Activated naive CD4-positive, alpha-beta T cell treated with anti-CD3 and anti-CD28 coated beads, Interleukin-2, amount 50 U/mL, for 24 hours (primary cell): Measurements from ENCODE around the gene STIL.
A peak's percentile ranks its signal among the peaks of the same experiment; 100 is the strongest.
"Not testable (repeated sequence)": the region's sequence is repeated elsewhere in the genome, so short reads cannot be mapped to it uniquely, and the experiment has no call there.

Experiments used
- H3K27ac Mint-ChIP-seq: one replicate; pipeline ENCODE4 v1.8.0; 2021; ENCODE audit warnings: mild to moderate bottlenecking, mixed read lengths
- H3K27me3 Mint-ChIP-seq: one replicate; pipeline ENCODE4 v1.8.0; 2021; ENCODE audit warnings: mixed read lengths
- H3K36me3 Mint-ChIP-seq: one replicate; pipeline ENCODE4 v1.8.0; 2021; ENCODE audit warnings: mixed read lengths
- H3K4me1 Mint-ChIP-seq: one replicate; pipeline ENCODE4 v1.8.0; 2021; ENCODE audit warnings: mixed read lengths
- H3K4me3 Mint-ChIP-seq: one replicate; pipeline ENCODE4 v1.8.0; 2021; ENCODE audit warnings: mild to moderate bottlenecking, mixed read lengths
- H3K9me3 Mint-ChIP-seq: one replicate; pipeline ENCODE4 v1.8.0; 2021; ENCODE audit warnings: mixed read lengths

STIL gene

DNA sequence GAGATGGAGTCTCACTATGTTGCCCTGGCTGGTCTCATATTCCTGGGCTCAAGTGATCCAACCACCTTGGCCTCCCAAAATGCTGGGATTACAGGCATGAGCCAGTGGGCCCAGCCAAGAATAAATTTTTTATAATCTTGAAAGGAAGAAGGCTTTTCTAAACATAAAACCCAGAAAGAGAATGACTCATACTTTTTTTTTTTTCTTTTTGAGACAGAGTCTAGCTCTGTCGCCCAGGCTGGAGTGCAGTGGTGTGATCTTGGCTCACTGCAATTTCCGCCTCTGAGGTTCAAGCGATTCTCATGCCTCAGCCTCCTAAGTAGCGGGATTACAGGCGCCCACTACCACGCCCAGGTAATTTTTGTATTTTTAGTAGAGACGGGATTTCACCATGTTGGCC is 38.1 kb downstream of the STIL start:
- not testable (repeated sequence) for H3K4me3 Mint-ChIP-seq, H3K9me3 Mint-ChIP-seq, H3K27ac Mint-ChIP-seq, H3K36me3 Mint-ChIP-seq, H3K4me1 Mint-ChIP-seq, H3K27me3 Mint-ChIP-seq

DNA sequence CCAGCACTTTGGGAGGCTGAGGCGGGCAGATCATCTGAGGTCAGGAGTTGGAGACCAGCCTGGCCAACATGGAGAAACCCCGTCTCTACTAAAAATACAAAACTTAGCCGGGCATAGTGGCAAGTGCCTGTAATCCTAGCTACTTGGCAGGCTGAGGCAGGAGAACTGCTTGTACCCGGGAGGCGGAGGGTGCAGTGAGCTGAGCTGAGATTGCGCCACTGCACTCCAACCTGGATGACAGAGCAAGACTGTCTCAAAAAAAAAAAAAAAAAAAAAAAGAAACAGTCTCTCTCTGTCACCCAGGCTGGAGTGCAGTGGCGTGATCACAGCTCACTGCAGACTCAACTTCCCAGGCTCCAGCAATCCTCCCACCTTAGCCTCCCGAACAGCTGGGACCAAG is 48.4 kb downstream of the STIL start:
- not testable (repeated sequence) for H3K4me3 Mint-ChIP-seq, H3K4me1 Mint-ChIP-seq, H3K27ac Mint-ChIP-seq, H3K9me3 Mint-ChIP-seq, H3K27me3 Mint-ChIP-seq, H3K36me3 Mint-ChIP-seq

DNA sequence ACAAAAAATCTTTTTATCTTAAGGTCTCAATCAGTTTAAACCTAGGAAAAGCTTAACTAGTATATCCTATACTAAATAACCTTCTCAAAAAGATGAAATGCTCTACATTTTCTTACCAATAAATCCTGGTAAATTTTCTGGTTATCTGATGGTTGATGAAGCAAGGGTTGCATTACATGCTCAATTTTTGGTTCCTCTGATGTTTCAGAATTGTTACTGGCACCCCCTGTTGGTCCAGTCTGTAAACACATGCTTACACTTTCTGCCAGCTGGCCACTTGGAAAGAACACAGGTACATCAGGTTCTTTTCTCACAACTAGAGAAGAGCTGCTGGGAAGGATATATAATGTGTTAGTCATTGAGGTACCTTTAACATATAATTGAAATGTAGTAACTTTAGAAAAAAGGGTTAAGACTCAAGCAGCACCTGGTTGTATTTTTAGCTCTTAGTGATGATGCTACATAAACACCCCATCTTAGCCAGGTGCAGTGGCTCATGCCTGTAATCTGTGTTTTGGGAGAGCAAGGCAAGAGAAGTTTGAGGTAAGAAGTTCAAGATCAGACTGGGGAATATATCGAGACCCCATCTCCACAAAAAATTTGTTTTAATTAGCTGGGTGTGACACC is 51.0 kb downstream of the STIL start:
- no peak overlapping the region for H3K4me3 Mint-ChIP-seq
- H3K9me3 Mint-ChIP-seq = no peaks in the 10 kb centered on the region
- H3K27me3 Mint-ChIP-seq = no peaks in the 10 kb centered on the region
- no peak overlapping the region for H3K27ac Mint-ChIP-seq
- H3K36me3 Mint-ChIP-seq = peaks cover 6% of the 10 kb centered on the region
- H3K4me1 Mint-ChIP-seq = no peaks in the 10 kb centered on the region

DNA sequence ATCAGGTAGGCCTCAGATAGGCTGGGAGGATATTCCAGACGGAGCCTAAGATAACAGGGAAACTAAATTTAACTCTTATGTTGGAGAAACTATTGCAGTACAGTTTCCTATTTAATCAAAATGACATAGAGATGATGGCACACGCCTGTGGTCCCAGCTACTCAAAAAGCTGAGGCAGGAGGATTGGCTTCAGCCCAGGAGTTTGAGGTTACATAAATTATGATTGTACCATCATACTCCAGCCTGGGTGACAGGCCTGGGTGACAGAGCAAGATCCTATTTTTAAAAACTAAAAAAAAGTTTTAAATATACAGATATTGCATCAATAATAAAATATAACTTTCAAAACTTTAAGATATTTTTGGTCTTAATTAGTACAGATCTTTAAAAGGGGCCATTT is 56.7 kb downstream of the STIL start:
- H3K4me1 Mint-ChIP-seq = no peaks in the 10 kb centered on the region
- H3K27me3 Mint-ChIP-seq = no peaks in the 10 kb centered on the region
- H3K27ac Mint-ChIP-seq = no peak overlapping the region
- H3K4me3 Mint-ChIP-seq = no peak overlapping the region
- H3K9me3 Mint-ChIP-seq = no peaks in the 10 kb centered on the region
- peaks cover 4% of the 10 kb centered on the region for H3K36me3 Mint-ChIP-seq

DNA sequence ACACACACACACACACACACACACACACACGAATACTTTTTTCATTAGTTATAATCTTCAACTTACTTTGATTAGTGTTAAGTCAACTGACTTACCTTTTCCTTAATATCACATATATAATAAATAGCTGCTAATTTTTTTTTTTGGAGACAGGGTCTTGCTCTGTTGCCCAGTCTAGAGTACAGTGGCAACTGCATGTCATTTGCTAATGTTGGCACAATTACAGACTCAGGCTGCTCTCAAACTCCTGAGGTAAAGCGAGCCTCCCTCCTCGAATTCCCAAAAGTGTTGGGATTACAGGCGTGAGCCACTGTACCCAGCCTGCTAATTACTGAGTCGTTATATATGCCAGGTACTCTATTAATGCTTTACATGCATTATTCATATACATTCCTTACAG is 61.2 kb downstream of the STIL start:
- H3K36me3 Mint-ChIP-seq = peaks cover 2% of the 10 kb centered on the region
- H3K4me3 Mint-ChIP-seq = no peak overlapping the region
- no peaks in the 10 kb centered on the region for H3K9me3 Mint-ChIP-seq
- H3K27me3 Mint-ChIP-seq = no peaks in the 10 kb centered on the region
- no peaks in the 10 kb centered on the region for H3K4me1 Mint-ChIP-seq
- no peak overlapping the region for H3K27ac Mint-ChIP-seq

DNA sequence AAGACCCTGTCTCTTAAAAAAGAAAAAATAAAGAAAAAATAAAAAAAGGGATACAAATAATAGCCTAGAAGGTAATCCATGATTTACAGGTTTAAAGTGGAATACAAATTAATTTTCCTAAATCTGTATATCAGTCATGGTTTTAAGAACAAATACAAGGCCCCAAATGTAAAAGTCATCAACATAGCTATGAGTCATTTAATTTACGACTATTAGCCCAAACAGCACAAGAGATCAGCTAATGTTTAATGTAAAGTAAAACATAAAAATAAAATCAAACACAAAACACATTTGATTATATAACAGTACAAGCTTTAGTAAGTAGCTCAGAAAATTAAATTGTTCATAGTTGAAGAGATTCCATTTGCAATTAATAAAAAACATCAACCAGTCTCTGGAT is 61.6 kb downstream of the STIL start:
- Mint-ChIP-seq H3K36me3 (peaks cover 2% of the 10 kb centered on the region), H3K9me3 (no peaks in the 10 kb centered on the region), H3K4me3 (no peak overlapping the region), H3K4me1 (no peaks in the 10 kb centered on the region), H3K27ac (no peak overlapping the region), H3K27me3 (no peaks in the 10 kb centered on the region)

DNA sequence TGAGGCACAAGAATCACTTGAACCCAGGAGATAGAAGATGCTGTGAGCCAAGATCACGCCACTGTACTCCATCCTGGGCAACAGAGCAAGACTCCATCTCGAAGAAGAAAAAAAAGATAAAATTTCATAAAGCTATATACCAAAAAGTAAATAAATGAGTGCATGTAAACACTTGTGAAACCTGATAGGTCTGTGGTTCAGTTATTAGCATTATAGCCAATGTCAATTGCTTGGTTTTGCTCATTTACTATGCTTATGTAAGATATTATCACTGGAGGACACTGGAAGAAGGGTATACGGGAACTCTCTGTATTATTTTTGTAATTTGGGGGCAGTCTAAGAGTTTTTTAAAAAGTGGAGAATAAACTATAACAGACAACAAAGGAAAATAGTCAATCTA is 64.2 kb downstream of the STIL start:
- Mint-ChIP-seq H3K4me1 (no peaks in the 10 kb centered on the region), H3K27ac (no peak overlapping the region), H3K36me3 (no peaks in the 10 kb centered on the region), H3K9me3 (no peaks in the 10 kb centered on the region), H3K27me3 (peaks cover 4% of the 10 kb centered on the region), H3K4me3 (no peak overlapping the region)

DNA sequence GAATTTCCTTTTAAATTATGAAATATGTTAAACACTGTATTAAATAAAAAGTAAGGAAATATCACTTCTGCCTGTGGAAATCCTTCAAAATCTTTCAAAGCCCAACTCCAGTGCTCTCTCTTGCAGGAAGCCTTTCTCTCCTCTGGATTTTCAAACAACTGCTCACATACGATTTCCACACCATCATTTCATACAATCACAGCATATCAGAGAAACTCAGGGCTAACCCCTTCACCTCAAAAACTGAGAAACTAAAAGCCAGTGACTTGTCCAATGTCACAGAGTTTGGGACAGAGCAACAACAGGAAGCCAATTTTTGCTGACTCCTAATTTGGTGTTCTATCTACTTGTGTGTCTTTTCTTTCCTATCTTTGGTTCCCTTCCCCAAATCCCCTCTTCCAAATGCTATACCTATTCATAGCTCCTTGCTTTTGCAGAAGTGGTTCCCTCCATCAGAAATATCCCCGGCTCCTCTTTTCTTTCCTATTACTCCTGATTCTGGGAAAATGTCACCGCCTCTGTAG is 69.5 kb downstream of the STIL start:
- H3K4me3 Mint-ChIP-seq = no peak overlapping the region
- peaks cover 2% of the 10 kb centered on the region for H3K4me1 Mint-ChIP-seq
- H3K27me3 Mint-ChIP-seq = peaks cover 32% of the 10 kb centered on the region
- H3K9me3 Mint-ChIP-seq = no peaks in the 10 kb centered on the region
- H3K36me3 Mint-ChIP-seq = no peaks in the 10 kb centered on the region
- H3K27ac Mint-ChIP-seq = no peak overlapping the region

DNA sequence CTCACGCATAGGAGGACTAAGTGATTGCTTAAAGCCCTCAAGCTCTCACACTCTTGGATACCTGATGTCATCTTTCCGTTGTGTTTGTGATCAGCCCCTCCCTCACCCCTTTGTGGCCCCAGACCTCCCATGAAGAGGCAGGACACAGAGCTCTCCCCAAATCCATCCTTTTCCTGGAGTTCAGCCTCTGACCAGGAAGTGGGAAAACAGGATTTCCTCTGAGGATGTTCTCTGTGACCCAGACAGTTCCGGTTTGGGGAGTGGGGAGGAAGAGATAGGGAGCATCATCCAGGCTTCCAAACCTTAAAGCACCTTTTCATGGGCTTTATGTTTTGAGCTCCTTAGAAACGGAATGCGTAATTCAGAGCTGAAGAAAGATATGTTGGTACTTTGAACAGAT is 70.0 kb downstream of the STIL start:
- H3K27me3 Mint-ChIP-seq = peaks cover 33% of the 10 kb centered on the region
- H3K36me3 Mint-ChIP-seq = no peaks in the 10 kb centered on the region
- H3K4me3 Mint-ChIP-seq = no peak overlapping the region
- no peaks in the 10 kb centered on the region for H3K9me3 Mint-ChIP-seq
- H3K4me1 Mint-ChIP-seq = peaks cover 5% of the 10 kb centered on the region
- no peak overlapping the region for H3K27ac Mint-ChIP-seq

DNA sequence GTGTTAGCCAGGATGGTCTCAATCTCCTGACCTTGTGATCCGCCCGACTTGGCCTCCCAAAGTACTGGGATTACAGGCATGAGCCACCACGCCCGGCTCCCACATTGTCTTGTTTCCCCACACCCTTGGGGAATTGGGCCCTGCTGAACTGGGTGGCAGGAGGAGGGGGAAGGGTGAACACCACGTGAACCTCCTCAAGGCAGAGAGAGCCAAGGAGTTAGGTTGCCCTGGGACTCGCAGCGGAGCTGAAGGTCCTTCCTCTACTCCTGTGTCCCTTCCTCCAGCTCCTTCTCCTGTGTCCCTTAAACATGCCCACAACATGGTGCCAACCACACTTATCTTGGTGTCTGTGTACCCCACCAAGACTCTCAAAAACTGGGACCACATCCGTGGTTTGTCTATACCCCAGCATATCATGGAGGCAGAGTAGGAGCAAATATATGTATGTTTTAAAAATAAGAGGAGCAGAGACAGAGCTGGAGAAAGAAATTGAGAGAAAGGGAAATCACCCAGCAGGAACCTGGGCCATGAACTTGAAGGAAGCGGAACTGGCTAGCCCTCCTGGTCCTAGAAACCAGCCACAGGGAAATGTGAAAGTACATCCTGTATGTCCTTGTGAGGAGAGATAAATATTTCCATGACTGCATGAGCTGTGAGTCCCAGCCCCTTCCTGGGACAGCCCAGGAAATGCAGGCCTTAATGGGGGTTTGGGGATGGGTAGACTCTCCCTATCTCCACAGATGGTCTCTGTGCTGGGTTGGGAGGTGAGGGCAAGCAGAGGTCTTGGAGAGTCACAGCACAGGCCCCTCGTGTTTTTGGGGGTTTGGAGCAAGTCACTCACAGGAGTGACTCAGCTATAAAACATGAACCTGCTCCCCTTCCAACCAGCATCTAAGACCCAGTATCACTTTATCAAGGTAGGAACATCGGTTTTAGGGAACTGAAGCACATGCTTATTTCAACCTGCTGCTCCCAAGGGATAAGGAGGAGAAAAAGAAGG is 72.5 kb downstream of the STIL start:
- Mint-ChIP-seq H3K4me3 (no peak overlapping the region), H3K36me3 (no peaks in the 10 kb centered on the region), H3K4me1 (peaks cover 5% of the 10 kb centered on the region), H3K27ac (no peak overlapping the region), H3K9me3 (no peaks in the 10 kb centered on the region), H3K27me3 (peaks cover 43% of the 10 kb centered on the region)

DNA sequence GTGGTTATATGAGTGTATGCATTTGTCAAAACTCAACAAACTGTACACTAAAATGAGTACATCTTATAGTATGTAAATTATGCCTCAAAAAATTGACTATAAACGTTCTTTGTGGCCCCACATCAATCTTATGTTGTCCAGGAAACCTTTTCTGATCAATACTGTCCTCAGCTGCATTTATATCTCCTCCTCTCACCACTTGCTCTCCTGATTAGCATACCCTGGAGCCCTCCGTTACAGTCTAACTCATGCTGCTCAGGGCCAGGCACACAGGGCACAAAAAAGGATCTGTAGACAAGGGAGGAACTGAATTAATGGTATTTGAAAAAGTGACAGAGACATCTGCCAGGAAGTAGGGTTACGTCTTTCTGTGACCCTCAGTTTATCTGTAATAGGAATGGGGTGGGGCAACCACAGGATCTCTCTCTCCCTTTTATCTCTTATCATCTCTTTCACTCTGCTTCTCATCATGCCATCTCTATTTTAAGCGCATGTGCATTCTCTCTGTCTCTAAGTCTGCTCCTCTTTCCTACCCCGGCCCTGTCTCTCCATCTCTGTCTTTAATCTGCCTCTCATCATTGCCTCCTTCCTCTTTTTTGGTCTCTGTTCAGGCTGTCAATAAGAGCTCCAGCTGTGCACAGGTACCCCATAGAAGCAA is 74.9 kb downstream of the STIL start:
- Mint-ChIP-seq H3K4me3 (no peak overlapping the region), H3K27ac (no peak overlapping the region), H3K9me3 (no peaks in the 10 kb centered on the region)

DNA sequence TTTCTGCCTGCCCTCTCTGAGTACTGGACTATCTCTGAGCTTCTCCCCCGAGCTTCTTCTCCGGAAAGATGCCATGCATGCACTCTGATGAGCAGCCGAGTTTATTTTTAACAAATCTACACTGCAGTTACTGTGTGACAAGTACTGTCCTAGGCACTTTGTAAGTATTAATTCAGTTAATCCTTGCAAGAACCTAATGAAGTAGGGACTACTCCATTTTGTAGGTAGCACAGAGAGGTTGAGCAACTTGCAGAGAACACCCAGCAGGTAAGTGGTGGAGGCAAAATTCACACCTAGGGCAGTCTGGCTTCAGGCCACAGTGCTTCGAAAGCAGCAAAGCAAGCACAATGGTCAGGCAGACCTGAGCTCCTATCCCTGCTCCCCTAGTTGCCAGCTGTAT is 78.1 kb downstream of the STIL start:
- peaks cover 23% of the 10 kb centered on the region for H3K4me1 Mint-ChIP-seq
- no peaks in the 10 kb centered on the region for H3K36me3 Mint-ChIP-seq
- no peaks in the 10 kb centered on the region for H3K9me3 Mint-ChIP-seq
- peaks cover 49% of the 10 kb centered on the region for H3K27me3 Mint-ChIP-seq
- no peak overlapping the region for H3K27ac Mint-ChIP-seq
- no peak overlapping the region for H3K4me3 Mint-ChIP-seq

More for the DNA sequence above, 74.9 kb downstream of the STIL start:
- H3K36me3 Mint-ChIP-seq = no peaks in the 10 kb centered on the region
- H3K27me3 Mint-ChIP-seq = peaks cover 43% of the 10 kb centered on the region
- H3K4me1 Mint-ChIP-seq = peaks cover 5% of the 10 kb centered on the region

DNA sequence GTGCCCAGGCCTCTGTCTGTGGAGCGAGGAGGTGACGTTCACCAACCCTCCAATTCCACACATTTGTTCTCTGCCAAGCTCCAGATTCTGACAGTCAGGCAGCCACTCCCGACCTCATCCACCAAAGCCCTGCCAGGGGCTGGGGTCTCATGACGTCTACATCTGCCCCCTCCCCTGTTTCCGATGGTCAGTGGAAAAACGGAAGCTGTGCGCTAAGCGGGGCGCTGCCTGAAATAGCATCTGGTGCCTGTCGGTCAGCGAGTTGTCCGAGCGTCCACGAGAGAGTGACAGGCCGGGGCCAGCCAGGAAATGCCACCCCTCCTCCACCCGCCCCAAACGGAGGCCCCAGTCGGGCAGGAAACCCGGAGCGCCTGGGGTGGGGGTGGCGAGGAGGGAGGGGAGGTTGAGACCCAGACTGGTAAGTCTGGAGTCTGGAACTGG is 78.7 kb downstream of the STIL start:
- no peaks in the 10 kb centered on the region for H3K36me3 Mint-ChIP-seq

DNA sequence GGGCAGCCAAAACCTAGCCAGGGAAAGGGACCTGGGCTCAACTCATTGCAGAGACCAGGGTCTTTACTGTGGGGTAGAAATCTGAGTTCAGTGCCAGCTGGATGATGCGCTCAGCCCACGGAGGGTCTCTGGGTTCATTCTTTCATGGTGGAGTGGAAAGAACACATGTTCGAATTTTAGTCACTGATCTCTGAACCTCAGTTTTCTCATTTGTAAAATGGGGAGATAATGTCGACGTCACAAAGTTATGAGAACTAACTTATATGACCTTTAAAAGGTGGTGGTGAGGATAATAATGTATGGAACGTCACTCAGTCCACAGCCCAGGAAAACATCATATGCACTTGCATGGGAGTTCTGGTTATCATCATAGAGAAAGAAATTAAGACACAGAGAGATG is 80.8 kb downstream of the STIL start:
- Mint-ChIP-seq H3K27me3 (peaks cover 63% of the 10 kb centered on the region), H3K27ac (no peak overlapping the region), H3K9me3 (no peaks in the 10 kb centered on the region), H3K36me3 (no peaks in the 10 kb centered on the region), H3K4me1 (peaks cover 35% of the 10 kb centered on the region), H3K4me3 (no peak overlapping the region)

More for the DNA sequence above, 78.7 kb downstream of the STIL start:
- Mint-ChIP-seq H3K9me3 (no peaks in the 10 kb centered on the region), H3K4me3 (no peak overlapping the region), H3K27ac (no peak overlapping the region), H3K4me1 (peaks cover 29% of the 10 kb centered on the region), H3K27me3 (peaks cover 49% of the 10 kb centered on the region)

DNA sequence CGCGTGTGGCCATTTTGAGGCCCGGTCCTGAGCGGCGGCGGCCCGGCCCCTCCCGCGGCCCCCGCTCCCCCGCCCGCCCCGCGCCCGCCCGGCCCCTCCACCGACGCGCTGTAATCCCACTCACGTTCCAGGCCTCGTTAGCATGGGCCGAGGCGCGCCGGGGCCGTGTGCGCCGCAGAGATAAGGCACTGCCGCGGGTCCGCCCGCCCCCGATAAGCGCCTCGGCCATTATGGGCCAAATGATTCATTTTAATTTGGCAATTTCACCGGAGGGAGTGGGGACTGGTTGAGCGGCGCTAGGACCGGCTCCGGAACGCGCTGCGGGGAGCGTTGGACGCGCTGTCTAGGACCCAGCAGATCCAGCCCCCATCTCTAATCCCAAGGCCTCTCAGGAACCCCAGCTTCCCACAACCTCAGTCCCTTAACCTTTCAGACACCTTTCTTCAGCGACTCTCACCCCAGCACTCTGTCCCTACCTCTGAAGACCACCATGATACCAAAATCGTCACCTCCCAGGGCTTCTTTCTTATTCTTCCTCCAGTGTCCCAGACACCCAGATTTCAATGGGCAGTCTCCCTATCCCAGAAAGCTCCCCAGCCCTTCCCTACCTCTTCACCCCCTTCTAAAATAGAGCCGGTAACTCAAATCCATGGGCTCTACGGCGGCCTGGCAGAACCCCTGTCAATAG is 81.6 kb downstream of the STIL start, which contains the start of gene TAL1:
TSS of gene TAL1 (minus strand) at position 39 of the 688 bp plus-strand sequence. CDS start 6,337 bp downstream, outside the sequence.
- Mint-ChIP-seq H3K36me3 (no peaks in the 10 kb centered on the region), H3K4me3 (peak within 1 kb of the TSS; percentile 82), H3K9me3 (no peaks in the 10 kb centered on the region), H3K27me3 (peaks cover 64% of the 10 kb centered on the region), H3K27ac (peak within 1 kb of the TSS; percentile 1), H3K4me1 (peaks cover 35% of the 10 kb centered on the region)
